ENCODE data around the gene RTN1.

- TF ChIP-seq CTCF (IDR thresholded peaks at IDR 0.05; ENCODE audit: low read length) = no peak
- no peak for TF ChIP-seq EZH2phosphoT487 (IDR thresholded peaks at IDR 0.05; ENCODE audit: low read length)
Observed at GRCh38 chr14:59869381-59870255, 958 bp downstream of the RTN1 start.

All from MM.1S (cell line).